Suprapubic skin (tissue), 4 donors: Measurements from ENCODE around the gene FAM187B. TPM values are rescaled to one million over a fixed set of nuclear protein-coding genes. Genes with fewer than 3 reads are reported as not detected.
"Not testable (repeated sequence)": the region's sequence is repeated elsewhere in the genome, so short reads cannot be mapped to it uniquely, and the experiment has no call there.

Experiments used
- DNase-seq, 2 donors: peaks; one replicate each; pipeline ENCODE4 v3.0.0-alpha.2; 2019; ENCODE audit warnings: low spot score in 2 of 2
- H3K27ac ChIP-seq: fragments of 200-600 bp; sonication (generic); one replicate; pipeline ENCODE4 v1.5.1; 2019
- H3K27me3 ChIP-seq: fragments of 200-600 bp; sonication (generic); one replicate; pipeline ENCODE4 v1.5.1; 2019
- H3K36me3 ChIP-seq: fragments of 200-600 bp; sonication (generic); one replicate; pipeline ENCODE4 v1.5.1; 2019
- H3K4me1 ChIP-seq: fragments of 200-600 bp; sonication (generic); one replicate; pipeline ENCODE4 v1.5.1; 2019
- H3K4me3 ChIP-seq: fragments of 200-600 bp; sonication (generic); one replicate; pipeline ENCODE4 v1.5.1; 2019; ENCODE audit warnings: mild to moderate bottlenecking
- H3K9me3 ChIP-seq: fragments of 200-600 bp; sonication (generic); one replicate; pipeline ENCODE4 v1.5.1; 2019
- CTCF ChIP-seq, 2 donors: fragments of 200-600 bp in 1 of 2; fragments of 450-650 bp in 1 of 2; sonication (generic) in 1 of 2; IDR thresholded peaks; one replicate each; pipeline ENCODE4 v1.5.1; 2016 to 2019; ENCODE audit warnings: antibody characterized with exemption in 2 of 2, mild to moderate bottlenecking in 1 of 2, moderate library complexity in 1 of 2
- EP300 ChIP-seq: sonication (generic); formaldehyde crosslinking; IDR thresholded peaks from one replicate; pipeline ENCODE4 v1.6.1; 2017; ENCODE audit warnings: antibody characterized with exemption
- POLR2A ChIP-seq, 2 donors: fragments of 450-650 bp; IDR thresholded peaks; one replicate each; pipeline ENCODE4 v1.6.1; 2017; ENCODE audit warnings: antibody characterized with exemption in 2 of 2, mild to moderate bottlenecking in 2 of 2, moderate library complexity in 2 of 2
- POLR2AphosphoS5 ChIP-seq, 3 donors: sonication (generic); formaldehyde crosslinking; IDR thresholded peaks; one replicate each; pipeline ENCODE4 v1.6.1; 2017; ENCODE audit warnings: antibody characterized with exemption in 3 of 3
- WGBS: methylation state at CpG from one replicate; pipeline ENCODE4 v1.1.5; 2018; 5-methylcytosine and 5-hydroxymethylcytosine counted together
- total RNA-seq, 4 donors: library from RNA; depleted of rRNA; stranded (reverse); fragments of >200 nt; gene quantifications; one replicate each; pipeline ENCODE4 v1.1.0, GENCODE V29; 2016

The FAM187B gene
- total RNA-seq, 4 donors from 2014 or later, result not detected

DNA sequence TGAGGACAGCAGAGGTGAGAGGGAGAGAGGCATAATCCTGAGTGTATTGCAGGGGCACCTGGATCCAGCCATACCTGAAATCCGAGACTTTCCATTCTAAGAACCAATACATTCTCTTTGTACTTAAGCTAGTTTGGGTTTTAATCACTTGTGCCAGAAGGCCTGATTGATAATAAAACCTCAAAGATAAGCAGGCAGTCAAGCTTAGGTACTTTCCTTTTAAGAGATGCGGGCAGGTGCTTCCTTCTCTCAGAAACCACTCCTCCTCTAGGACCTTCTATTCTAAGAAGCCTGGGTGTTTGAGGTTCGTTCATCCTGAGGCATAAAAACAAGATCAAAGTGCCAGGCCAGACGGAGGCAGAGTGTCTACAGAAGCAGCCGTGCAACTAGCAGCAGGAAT lies 22.2 kb downstream of the FAM187B start:
- WGBS, result 41% methylated on average over 5 of the region's 5 CpGs
- Histone ChIP-seq H3K27me3 (no peaks in the 10 kb centered on the region), H3K4me3 (no peak overlapping the region), H3K27ac (no peak overlapping the region), H3K9me3 (no peaks in the 10 kb centered on the region), H3K4me1 (no peaks in the 10 kb centered on the region), H3K36me3 (no peaks in the 10 kb centered on the region)
- TF ChIP-seq CTCF (IDR thresholded peaks at IDR 0.05) (no peak), POLR2AphosphoS5 (IDR thresholded peaks at IDR 0.05) (no peak), EP300 (no peak), POLR2A (IDR thresholded peaks at IDR 0.05) (no peak)
- DNase-seq, result no peak

DNA sequence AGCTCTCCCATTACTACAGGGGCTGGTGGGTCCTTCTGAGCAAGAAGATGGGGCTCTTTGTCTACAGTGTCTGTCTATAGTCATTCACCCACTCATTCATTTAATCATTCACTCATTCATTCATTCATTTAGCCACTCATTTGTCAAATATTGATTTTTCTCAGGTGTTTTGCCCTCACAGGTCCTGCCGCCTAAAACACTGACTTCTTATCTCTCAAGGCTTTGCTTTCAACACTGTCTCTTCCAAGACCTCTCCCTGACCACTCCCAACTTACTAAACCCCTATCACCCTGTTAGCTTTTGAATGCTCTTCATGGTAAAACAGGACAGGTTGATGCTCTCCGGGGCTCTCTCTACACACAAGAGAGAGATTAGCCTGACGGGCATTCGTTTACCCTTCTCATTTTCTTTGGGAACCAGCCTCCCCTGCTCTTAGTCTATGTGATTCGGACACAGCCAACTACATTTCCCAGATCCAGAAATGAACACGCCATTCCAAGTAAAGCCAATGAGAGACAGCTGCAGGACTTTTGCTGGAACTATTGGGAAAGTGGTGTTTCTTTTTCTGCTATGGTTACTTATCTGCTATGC lies 22.7 kb downstream of the FAM187B start:
- H3K4me1 ChIP-seq, result no peaks in the 10 kb centered on the region
- no peak for DNase-seq
- H3K27ac ChIP-seq, result no peak overlapping the region
- H3K9me3 ChIP-seq, result no peaks in the 10 kb centered on the region
- TF ChIP-seq POLR2AphosphoS5 (IDR thresholded peaks at IDR 0.05) (no peak), EP300 (no peak), POLR2A (IDR thresholded peaks at IDR 0.05) (no peak)
- H3K36me3 ChIP-seq, result no peaks in the 10 kb centered on the region
- WGBS, result 84% methylated on average over 6 of the region's 6 CpGs
- H3K27me3 ChIP-seq, result no peaks in the 10 kb centered on the region
- H3K4me3 ChIP-seq, result no peak overlapping the region

DNA sequence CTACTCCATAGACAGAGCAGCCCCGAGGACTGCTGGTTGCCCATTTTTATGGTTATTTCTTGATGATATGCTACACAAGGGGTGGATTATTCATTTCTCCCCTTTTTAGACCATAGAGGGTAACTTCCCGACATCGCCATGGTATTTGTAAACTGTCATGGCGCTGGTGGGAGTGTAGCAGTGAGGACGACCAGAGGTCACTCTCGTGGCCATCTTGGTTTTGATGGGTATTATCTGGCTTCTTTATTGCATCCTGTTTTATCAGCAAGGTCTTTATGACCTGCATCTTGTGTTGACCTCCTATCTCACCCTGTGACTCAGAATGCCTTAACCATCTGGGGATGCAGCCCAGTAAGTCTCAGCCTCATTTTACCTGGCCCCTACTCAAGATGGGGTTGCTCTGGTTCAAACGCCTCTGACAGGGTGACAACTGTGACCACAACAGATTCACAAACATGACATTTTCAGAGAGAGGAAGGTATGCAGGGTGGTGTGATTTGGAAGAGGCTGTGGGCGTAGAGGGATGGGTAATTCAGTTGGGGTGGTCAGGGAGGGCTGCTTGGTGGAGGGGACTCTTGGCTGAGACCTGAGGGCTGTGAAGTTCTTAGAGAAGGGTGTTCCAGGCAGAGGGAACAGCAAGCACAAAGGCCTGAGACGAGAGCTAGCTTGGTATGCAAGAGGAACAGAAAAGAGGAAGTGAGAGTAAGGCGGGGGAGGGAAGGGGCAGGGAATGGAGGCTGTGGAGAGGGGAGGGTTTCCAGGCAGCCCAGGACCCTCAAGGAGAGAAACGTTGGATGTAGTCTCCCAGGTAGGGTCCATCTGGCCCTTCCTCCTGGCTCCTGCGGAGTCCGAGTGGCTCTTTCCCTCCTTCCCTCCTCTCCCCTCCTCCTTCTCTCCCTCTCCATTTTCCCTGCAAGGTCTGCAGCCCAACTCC lies 23.5 kb downstream of the FAM187B start:
- Histone ChIP-seq H3K4me1 (no peaks in the 10 kb centered on the region), H3K36me3 (no peaks in the 10 kb centered on the region), H3K27me3 (no peaks in the 10 kb centered on the region), H3K27ac (no peak overlapping the region), H3K9me3 (no peaks in the 10 kb centered on the region), H3K4me3 (no peak overlapping the region)
- 74% methylated on average over 13 of the region's 13 CpGs for WGBS
- TF ChIP-seq POLR2A (IDR thresholded peaks at IDR 0.05) (no peak), POLR2AphosphoS5 (IDR thresholded peaks at IDR 0.05) (no peak), EP300 (no peak), CTCF (IDR thresholded peaks at IDR 0.05) (no peak)
- DNase-seq, result no peak

DNA sequence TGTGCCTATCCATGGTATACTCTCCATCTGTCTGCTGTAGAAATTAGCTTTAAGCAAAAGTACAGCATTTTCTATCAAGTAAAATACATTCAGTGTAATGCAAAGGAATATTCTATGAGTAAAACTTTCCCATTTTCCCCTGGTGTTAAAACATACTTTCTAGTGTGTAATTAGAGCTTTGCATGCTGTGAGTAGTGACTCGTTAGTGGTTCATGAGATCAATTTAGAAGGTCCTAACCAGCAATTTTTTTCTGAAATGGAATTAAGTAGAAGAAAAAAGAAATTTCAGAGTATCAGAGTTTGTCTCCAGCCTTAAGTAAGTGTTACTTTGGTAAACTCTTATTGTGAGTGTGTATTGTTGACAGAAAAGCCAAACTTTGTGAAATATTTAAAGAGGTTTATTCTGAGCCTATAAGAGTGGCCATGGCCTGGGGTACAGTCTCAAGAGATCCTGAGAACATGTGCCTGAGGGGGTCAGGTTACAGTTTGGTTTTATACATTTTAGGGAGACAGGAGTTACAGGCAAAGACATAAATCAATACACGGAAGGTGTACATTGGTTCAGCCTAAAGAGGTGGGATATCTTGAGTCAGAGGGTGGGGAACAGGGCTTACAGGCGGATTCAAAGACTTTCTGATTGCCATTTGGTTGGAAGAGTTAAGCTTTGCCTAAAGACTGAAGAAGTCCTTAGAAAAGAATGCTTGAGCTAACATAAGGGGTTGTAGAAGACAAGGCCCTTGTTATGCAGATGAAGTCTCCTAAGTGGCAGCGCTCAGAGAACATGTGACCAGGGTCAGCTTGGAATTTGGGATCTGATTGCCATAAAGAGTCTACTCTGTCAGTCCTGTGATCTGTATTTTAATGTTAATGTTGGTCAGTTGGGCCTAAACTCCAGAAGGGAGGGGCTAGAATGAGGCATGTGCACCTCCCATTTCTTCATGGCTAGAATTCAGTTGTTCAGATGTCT lies 25.5 kb downstream of the FAM187B start:
- Histone ChIP-seq H3K4me3 (no peak overlapping the region), H3K9me3 (no peaks in the 10 kb centered on the region), H3K36me3 (no peaks in the 10 kb centered on the region), H3K27ac (no peak overlapping the region), H3K27me3 (no peaks in the 10 kb centered on the region), H3K4me1 (no peaks in the 10 kb centered on the region)
- whole genome bisulfite sequencing, result 87% methylated on average over 4 of the region's 4 CpGs
- no peak for DNase-seq
- TF ChIP-seq POLR2A (IDR thresholded peaks at IDR 0.05) (no peak), CTCF (IDR thresholded peaks at IDR 0.05) (no peak), POLR2AphosphoS5 (IDR thresholded peaks at IDR 0.05) (no peak), EP300 (no peak)

DNA sequence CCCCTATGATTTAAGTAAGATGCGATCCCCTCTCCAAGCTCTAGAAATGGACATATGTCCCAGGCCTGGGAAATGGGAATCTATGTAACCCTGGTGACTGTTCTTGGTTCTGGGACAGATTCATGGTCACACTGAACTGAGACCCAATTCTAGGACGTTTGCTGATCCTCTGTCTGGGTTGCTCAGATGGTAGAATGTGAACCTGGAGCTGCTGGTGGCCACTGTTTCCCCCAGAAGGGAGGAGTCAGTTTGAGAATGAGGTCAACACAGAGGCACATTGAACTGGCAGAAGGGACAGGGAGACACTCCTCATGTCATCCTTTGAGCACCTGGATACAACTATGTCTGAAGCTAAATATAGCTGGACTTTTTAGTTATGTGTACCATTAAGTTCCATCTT lies 29.1 kb downstream of the FAM187B start:
- no peak overlapping the region for H3K27ac ChIP-seq
- no peaks in the 10 kb centered on the region for H3K4me1 ChIP-seq
- no peak overlapping the region for H3K4me3 ChIP-seq
- H3K27me3 ChIP-seq, result no peaks in the 10 kb centered on the region
- H3K9me3 ChIP-seq, result no peaks in the 10 kb centered on the region
- DNase-seq, result no peak
- TF ChIP-seq CTCF (IDR thresholded peaks at IDR 0.05), result no peak
- no peak for TF ChIP-seq EP300
- TF ChIP-seq POLR2AphosphoS5 (IDR thresholded peaks at IDR 0.05), result no peak
- no peak for TF ChIP-seq POLR2A (IDR thresholded peaks at IDR 0.05)
- 64% methylated on average over 2 of the region's 2 CpGs for WGBS
- no peaks in the 10 kb centered on the region for H3K36me3 ChIP-seq

DNA sequence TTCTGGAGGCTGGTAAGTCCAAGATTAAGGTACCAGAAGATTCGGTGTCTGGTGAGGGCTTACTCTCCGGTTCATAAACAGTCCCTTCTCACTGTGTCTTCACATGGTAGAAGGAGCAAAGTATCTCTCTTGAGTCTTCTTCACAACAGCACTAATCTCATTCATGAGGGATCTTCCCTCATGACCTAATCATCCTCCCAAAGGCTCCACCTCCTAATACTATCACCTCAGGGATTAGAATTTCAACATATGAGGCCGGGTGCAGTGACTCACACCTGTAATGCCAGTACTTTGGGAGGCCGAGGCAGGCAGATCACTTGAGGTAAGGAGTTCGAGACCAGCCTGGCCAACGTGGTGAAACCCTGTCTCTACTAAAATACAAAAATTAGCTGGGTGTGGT lies 31.7 kb downstream of the FAM187B start:
- H3K36me3 ChIP-seq, H3K4me1 ChIP-seq, H3K27ac ChIP-seq, DNase-seq, H3K4me3 ChIP-seq, H3K27me3 ChIP-seq, H3K9me3 ChIP-seq: not testable (repeated sequence)
- 78% methylated on average over 6 of the region's 6 CpGs for WGBS
